Colon (tissue), 2 donors: ENCODE data around the gene POM121L12.

Source experiments
- FAIRE-seq: peaks from 2 replicates; lab custom pipeline; 2012; peaks lifted over from hg19 to GRCh38; lab: Jason Lieb, UNC
- donor health status: control.
- donor health status: control.

POM121L12 gene

GRCh38 chr7:53035499-53036412 is at the start of gene POM121L12:
Gene POM121L12 (plus strand): TSS chr7:53035633. CDS start chr7:53035672, 39 bp downstream.
- FAIRE-seq: no peak

- no peak for FAIRE-seq
Observed at GRCh38 chr7:52992001-52992400, 43.4 kb upstream of the POM121L12 start.

GRCh38 chr7:52992479-52993162 is 42.8 kb upstream of the POM121L12 start:
- FAIRE-seq: no peak

- FAIRE-seq: no peak
Observed at GRCh38 chr7:52995676-52996075, 39.8 kb upstream of the POM121L12 start.

- no peak for FAIRE-seq
Observed at GRCh38 chr7:53001221-53001620, 34.2 kb upstream of the POM121L12 start.

GRCh38 chr7:53002389-53002788 is 33.0 kb upstream of the POM121L12 start:
- no peak for FAIRE-seq

- no peak for FAIRE-seq
Observed at GRCh38 chr7:53003653-53004445, 31.6 kb upstream of the POM121L12 start.

GRCh38 chr7:53013925-53014324 is 21.5 kb upstream of the POM121L12 start:
- FAIRE-seq: no peak

- no peak for FAIRE-seq
Observed at GRCh38 chr7:53015463-53015862, 20.0 kb upstream of the POM121L12 start.

- no peak for FAIRE-seq
Observed at GRCh38 chr7:53022893-53023292, 12.5 kb upstream of the POM121L12 start.

GRCh38 chr7:53048638-53049037 is 13.2 kb downstream of the POM121L12 start:
- FAIRE-seq: no peak

- no peak for FAIRE-seq
Observed at GRCh38 chr7:53050433-53050832, 15.0 kb downstream of the POM121L12 start.

- FAIRE-seq: no peak
Observed at GRCh38 chr7:53059591-53059990, 24.2 kb downstream of the POM121L12 start.

- FAIRE-seq: no peak
Observed at GRCh38 chr7:53060066-53060465, 24.6 kb downstream of the POM121L12 start.

GRCh38 chr7:53062796-53063195 is 27.4 kb downstream of the POM121L12 start:
- FAIRE-seq: no peak

- no peak for FAIRE-seq
Observed at GRCh38 chr7:53068673-53069072, 33.2 kb downstream of the POM121L12 start.

- FAIRE-seq: no peak
Observed at GRCh38 chr7:53070883-53071282, 35.5 kb downstream of the POM121L12 start.
